ENCODE results near the gene AFF3.

The AFF3 gene

GRCh38 chr2:99729104-99730025 lies 413.0 kb downstream of the AFF3 start:
- Histone ChIP-seq H3K9ac (ENCODE audit: low read length) (no peak overlapping the region), H3K79me2 (ENCODE audit: insufficient read depth, low read length) (no peaks in the 10 kb centered on the region), H3K9me3 (ENCODE audit: low read length) (no peaks in the 10 kb centered on the region), H3F3A (ENCODE audit: insufficient read depth, low read length) (no peaks in the 10 kb centered on the region), H3K4me3 (ENCODE audit: low read depth, low read length, poor library complexity, severe bottlenecking) (no peak overlapping the region), H3K4me1 (ENCODE audit: insufficient read depth, low read length, severe bottlenecking) (no peaks in the 10 kb centered on the region), H2AFZ (ENCODE audit: low read length) (no peak overlapping the region), H3K36me3 (ENCODE audit: insufficient read depth, low read length) (peaks cover 33% of the 10 kb centered on the region), H3K4me2 (ENCODE audit: low read length) (no peak overlapping the region), H3K9me2 (ENCODE audit: low read depth, low read length) (no peaks in the 10 kb centered on the region), H4K20me1 (ENCODE audit: insufficient read depth, low read length) (no peaks in the 10 kb centered on the region), H3K27me3 (ENCODE audit: insufficient read depth, low read length) (no peaks in the 10 kb centered on the region), H3K27ac (ENCODE audit: low read depth, low read length, poor library complexity, severe bottlenecking) (no peak overlapping the region)
- TF ChIP-seq CTCF (IDR thresholded peaks at IDR 0.05; ENCODE audit: low read length) (no peak), EZH2 (IDR thresholded peaks at IDR 0.05; ENCODE audit: borderline replicate concordance, low read length) (no peak)

GRCh38 chr2:99728166-99728565 lies 414.2 kb downstream of the AFF3 start:
- H3F3A ChIP-seq (ENCODE audit: insufficient read depth, low read length): no peaks in the 10 kb centered on the region
- H3K9me2 ChIP-seq (ENCODE audit: low read depth, low read length): no peaks in the 10 kb centered on the region
- TF ChIP-seq CTCF (IDR thresholded peaks at IDR 0.05; ENCODE audit: low read length): no peak
- no peak for TF ChIP-seq EZH2 (IDR thresholded peaks at IDR 0.05; ENCODE audit: borderline replicate concordance, low read length)
- no peaks in the 10 kb centered on the region for H3K79me2 ChIP-seq (ENCODE audit: insufficient read depth, low read length)
- no peak overlapping the region for H3K4me3 ChIP-seq (ENCODE audit: low read depth, low read length, poor library complexity, severe bottlenecking)
- no peak overlapping the region for H2AFZ ChIP-seq (ENCODE audit: low read length)
- no peaks in the 10 kb centered on the region for H4K20me1 ChIP-seq (ENCODE audit: insufficient read depth, low read length)
- no peak overlapping the region for H3K9ac ChIP-seq (ENCODE audit: low read length)
- H3K4me1 ChIP-seq (ENCODE audit: insufficient read depth, low read length, severe bottlenecking): no peaks in the 10 kb centered on the region
- peaks cover 4% of the 10 kb centered on the region; the same call in 1 of the 2 replicates for H3K9me3 ChIP-seq (ENCODE audit: low read length)
- H3K27me3 ChIP-seq (ENCODE audit: insufficient read depth, low read length): no peaks in the 10 kb centered on the region
- no peak overlapping the region for H3K4me2 ChIP-seq (ENCODE audit: low read length)
- peaks cover 44% of the 10 kb centered on the region for H3K36me3 ChIP-seq (ENCODE audit: insufficient read depth, low read length)
- H3K27ac ChIP-seq (ENCODE audit: low read depth, low read length, poor library complexity, severe bottlenecking): no peak overlapping the region

GRCh38 chr2:99727199-99727598 lies 415.2 kb downstream of the AFF3 start:
- Histone ChIP-seq H3K9me3 (ENCODE audit: low read length) (peaks cover 11% of the 10 kb centered on the region; the same call in 1 of the 2 replicates), H3K27me3 (ENCODE audit: insufficient read depth, low read length) (no peaks in the 10 kb centered on the region), H3K4me3 (ENCODE audit: low read depth, low read length, poor library complexity, severe bottlenecking) (no peak overlapping the region), H3K36me3 (ENCODE audit: insufficient read depth, low read length) (peaks cover 54% of the 10 kb centered on the region), H3F3A (ENCODE audit: insufficient read depth, low read length) (no peaks in the 10 kb centered on the region), H3K9me2 (ENCODE audit: low read depth, low read length) (no peaks in the 10 kb centered on the region), H4K20me1 (ENCODE audit: insufficient read depth, low read length) (no peaks in the 10 kb centered on the region), H3K79me2 (ENCODE audit: insufficient read depth, low read length) (no peaks in the 10 kb centered on the region), H3K4me2 (ENCODE audit: low read length) (no peak overlapping the region), H3K27ac (ENCODE audit: low read depth, low read length, poor library complexity, severe bottlenecking) (no peak overlapping the region), H2AFZ (ENCODE audit: low read length) (no peak overlapping the region), H3K4me1 (ENCODE audit: insufficient read depth, low read length, severe bottlenecking) (no peaks in the 10 kb centered on the region), H3K9ac (ENCODE audit: low read length) (no peak overlapping the region)
- TF ChIP-seq EZH2 (IDR thresholded peaks at IDR 0.05; ENCODE audit: borderline replicate concordance, low read length) (no peak), CTCF (IDR thresholded peaks at IDR 0.05; ENCODE audit: low read length) (no peak)

Measured in OCI-LY1 (cell line).